Measurements from ENCODE around the gene EIF5A. TPM values are rescaled to one million over a fixed set of nuclear protein-coding genes. Genes with fewer than 3 reads are reported as not detected.

EIF5A gene
- total and polyA plus RNA-seq, 7 experiments from 2014 or later: 158 to 666 (median 453) TPM

DNA sequence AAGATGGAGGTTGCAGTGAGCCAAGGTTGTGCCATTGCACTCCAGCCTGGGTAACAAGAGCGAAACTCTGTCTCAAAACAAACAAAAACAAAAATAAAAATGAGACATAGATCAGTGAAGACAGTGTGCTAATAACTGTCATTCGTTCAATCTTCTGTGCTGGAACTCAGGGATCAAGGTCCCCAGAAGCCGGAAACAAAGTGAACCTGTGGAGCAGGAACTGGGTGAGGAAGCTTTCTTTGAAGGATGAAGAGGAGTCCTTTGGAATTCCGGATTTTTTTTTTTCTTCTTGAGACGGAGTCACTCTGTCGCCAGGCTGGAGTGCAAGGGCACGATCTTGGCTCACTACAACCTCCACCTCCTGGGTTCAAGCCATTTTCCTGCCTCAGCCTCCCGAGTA, 28.0 kb upstream of the EIF5A start:
- Histone ChIP-seq H3K27me3 (ENCODE audit: control insufficient read depth in 2 of 2, insufficient read depth in 2 of 2, low read length in 2 of 2) (no peaks in the 10 kb centered on the region), H3K27ac (ENCODE audit: low read depth, low read length) (no peak overlapping the region), H3K36me3 (ENCODE audit: control insufficient read depth in 2 of 3, insufficient read depth in 3 of 3, low read length in 3 of 3) (no peaks in the 10 kb centered on the region), H3K4me3 (ENCODE audit: low read length) (no peak overlapping the region), H3K4me1 (ENCODE audit: control insufficient read depth in 2 of 2, insufficient read depth in 2 of 2, low read length in 2 of 2) (peaks cover 11 to 23% of the 10 kb centered on the region in 2 donors), H3K9me3 (ENCODE audit: control insufficient read depth in 2 of 3, low read length in 3 of 3) (no peaks in the 10 kb centered on the region)
- H3K36me3 Mint-ChIP-seq: no peaks in the 10 kb centered on the region
- peaks cover 0 to 1% (median 0%) of the 10 kb centered on the region in 11 donors for H3K9me3 Mint-ChIP-seq
- H3K27ac Mint-ChIP-seq: no peak overlapping the region
- DNase-seq: no peak
- CTCF ChIA-PET: interaction anchor here (0.6 to 4.6 kb wide), 6 partner anchors 17 to 66 kb away, joined by 3 to 33 read pairs (median 4); partner anchors contain the start of gene ACAP1
- peaks cover 6 to 44% (median 17%) of the 10 kb centered on the region in 5 donors for H3K27me3 Mint-ChIP-seq
- no peak for ATAC-seq
- intact Hi-C loops (cut with micrococcal nuclease): no loop called here
- H3K4me1 Mint-ChIP-seq: peaks cover 14 to 31% (median 21%) of the 10 kb centered on the region in 7 donors
- H3K4me3 Mint-ChIP-seq: no peak overlapping the region
- POLR2A ChIA-PET: interaction anchor here (1.7 kb wide), 1 partner anchor 17 kb away, joined by 3 read pairs; no protein-coding TSS in a partner anchor

DNA sequence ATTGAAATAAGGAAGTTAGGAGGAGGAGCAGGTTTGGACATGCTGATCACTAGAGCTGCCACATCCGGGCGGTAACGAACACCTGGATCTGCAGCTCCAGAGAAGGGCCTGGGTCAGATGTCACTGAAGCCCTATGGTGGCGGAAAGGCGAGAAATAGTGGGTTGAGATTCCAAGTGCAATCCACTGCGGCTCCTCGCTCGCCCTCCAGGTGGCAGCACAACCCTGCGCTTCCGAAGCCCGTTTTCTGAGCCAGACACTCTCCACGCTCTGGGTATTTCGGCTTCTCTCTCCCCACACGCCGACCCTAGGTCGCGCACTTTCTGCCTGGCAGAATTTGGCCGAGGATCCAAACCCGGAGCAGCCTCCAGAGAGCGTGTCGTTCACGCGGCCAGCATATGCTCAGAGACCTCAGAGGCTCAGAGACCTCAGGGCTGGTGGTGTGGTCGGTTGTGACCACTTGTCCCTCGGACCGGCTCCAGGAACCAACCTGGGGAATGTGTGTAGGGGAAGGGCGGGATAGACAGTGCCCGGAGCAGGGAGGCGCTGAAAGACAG, 26.8 kb upstream of the EIF5A start:
- peak overlapping the region in 6 of 9 donors; percentile 6 to 88 (median 45) for H3K27ac Mint-ChIP-seq
- peaks cover 14 to 31% (median 21%) of the 10 kb centered on the region in 7 donors for H3K4me1 Mint-ChIP-seq
- H3K36me3 Mint-ChIP-seq: no peaks in the 10 kb centered on the region
- no peaks in the 10 kb centered on the region for H3K27me3 ChIP-seq (ENCODE audit: control insufficient read depth in 2 of 2, insufficient read depth in 2 of 2, low read length in 2 of 2)
- peak overlapping the region; percentile 77 to 87 (median 84) for H3K4me3 Mint-ChIP-seq
- POLR2A ChIA-PET: interaction anchor here (0.6 to 1.9 kb wide), 8 partner anchors 10 to 61 kb away, joined by 3 to 13 read pairs (median 4); partner anchors contain the start of gene ACAP1
- H3K27me3 Mint-ChIP-seq: peaks cover 6 to 44% (median 17%) of the 10 kb centered on the region in 5 donors
- no peak overlapping the region for H3K27ac ChIP-seq (ENCODE audit: low read depth, low read length)
- ATAC-seq: peak; percentile 95
- H3K9me3 ChIP-seq (ENCODE audit: control insufficient read depth in 2 of 3, low read length in 3 of 3): no peaks in the 10 kb centered on the region
- peaks cover 11 to 23% of the 10 kb centered on the region in 2 donors for H3K4me1 ChIP-seq (ENCODE audit: control insufficient read depth in 2 of 2, insufficient read depth in 2 of 2, low read length in 2 of 2)
- peaks cover 0 to 1% (median 0%) of the 10 kb centered on the region in 11 donors for H3K9me3 Mint-ChIP-seq
- CTCF ChIA-PET: interaction anchor here (0.6 to 4.6 kb wide), 8 partner anchors 16 to 406 kb away, joined by 3 to 33 read pairs (median 5); partner anchors contain the start of gene ACAP1
- H3K4me3 ChIP-seq (ENCODE audit: low read length): peak overlapping the region; percentile 66
- H3K36me3 ChIP-seq (ENCODE audit: control insufficient read depth in 2 of 3, insufficient read depth in 3 of 3, low read length in 3 of 3): no peaks in the 10 kb centered on the region
- intact Hi-C loops (cut with micrococcal nuclease): loop anchor here (1.0 to 5.0 kb wide), 16 partner anchors 16 to 408 kb away; partner anchors contain the start of genes ACAP1 (in 1 of the 2), EIF5A (in 1 of the 2), ELP5 (in 1 of the 2) and KCTD11 (in 1 of the 2)
- peak; percentile 76 to 88 (median 85) for DNase-seq

DNA sequence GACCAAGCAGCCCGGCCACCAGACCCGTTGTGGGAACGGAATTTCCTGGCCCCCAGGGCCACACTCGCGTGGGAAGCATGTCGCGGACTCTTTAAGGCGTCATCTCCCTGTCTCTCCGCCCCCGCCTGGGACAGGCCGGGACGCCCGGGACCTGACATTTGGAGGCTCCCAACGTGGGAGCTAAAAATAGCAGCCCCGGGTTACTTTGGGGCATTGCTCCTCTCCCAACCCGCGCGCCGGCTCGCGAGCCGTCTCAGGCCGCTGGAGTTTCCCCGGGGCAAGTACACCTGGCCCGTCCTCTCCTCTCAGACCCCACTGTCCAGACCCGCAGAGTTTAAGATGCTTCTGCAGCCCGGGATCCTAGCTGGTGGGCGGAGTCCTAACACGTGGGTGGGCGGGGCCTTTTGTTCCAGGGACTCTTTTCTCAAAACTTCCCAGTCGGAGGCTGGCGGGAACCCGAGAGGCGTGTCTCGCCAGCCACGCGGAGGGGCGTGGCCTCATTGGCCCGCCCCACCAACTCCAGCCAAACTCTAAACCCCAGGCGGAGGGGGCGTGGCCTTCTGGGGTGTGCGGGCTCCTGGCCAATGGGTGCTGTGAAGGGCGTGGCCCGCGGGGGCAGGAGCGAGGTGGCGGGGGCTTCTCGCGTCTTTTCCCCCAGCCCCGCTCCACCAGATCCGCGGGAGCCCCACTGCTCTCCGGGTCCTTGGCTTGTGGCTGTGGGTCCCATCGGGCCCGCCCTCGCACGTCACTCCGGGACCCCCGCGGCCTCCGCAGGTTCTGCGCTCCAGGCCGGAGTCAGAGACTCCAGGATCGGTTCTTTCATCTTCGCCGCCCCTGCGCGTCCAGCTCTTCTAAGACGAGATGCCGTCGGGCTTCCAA, 26.1 kb upstream of the EIF5A start, which contains the start of gene SLC2A4:
Gene SLC2A4, plus strand, starts transcription at position 645 of the 879 bp plus-strand sequence. Its CDS starts 217 bp downstream, at position 862.
- POLR2A ChIA-PET: interaction anchor here (0.6 to 2.3 kb wide), 9 partner anchors 9 to 63 kb away, joined by 3 to 13 read pairs (median 4); partner anchors contain the start of gene ACAP1
- Mint-ChIP-seq H3K36me3 (no peaks in the 10 kb centered on the region), H3K4me3 (peak within 1 kb of the TSS; percentile 77 to 87 (median 84)), H3K27me3 (peaks cover 6 to 44% (median 17%) of the 10 kb centered on the region in 5 donors), H3K27ac (peak within 1 kb of the TSS in 6 of 9 donors; percentile 8 to 88 (median 54)), H3K4me1 (peaks cover 14 to 31% (median 21%) of the 10 kb centered on the region in 7 donors), H3K9me3 (peaks cover 0 to 1% (median 0%) of the 10 kb centered on the region in 11 donors)
- CTCF ChIA-PET: interaction anchor here (0.7 to 4.6 kb wide), 6 partner anchors 15 to 405 kb away, joined by 3 to 33 read pairs (median 6); partner anchors contain the start of genes ACAP1 and SLC16A13
- no peaks in the 10 kb centered on the region for H3K9me3 ChIP-seq (ENCODE audit: control insufficient read depth in 2 of 3, low read length in 3 of 3)
- intact Hi-C loops (cut with micrococcal nuclease): loop anchor here (1.0 to 5.0 kb wide), 6 partner anchors 20 to 407 kb away; partner anchors contain the start of genes ACAP1 (in 1 of the 2), EIF5A (in 1 of the 2), KCTD11 (in 1 of the 2) and WRAP53 (in 1 of the 2)
- H3K4me1 ChIP-seq (ENCODE audit: control insufficient read depth in 2 of 2, insufficient read depth in 2 of 2, low read length in 2 of 2): peaks cover 11 to 23% of the 10 kb centered on the region in 2 donors
- H3K4me3 ChIP-seq (ENCODE audit: low read length): peak within 1 kb of the TSS; percentile 66
- DNase-seq (peak; percentile 60 to 92 (median 67)), ATAC-seq (peak; percentile 84)
- no peak within 1 kb of the TSS for H3K27ac ChIP-seq (ENCODE audit: low read depth, low read length)
- no peaks in the 10 kb centered on the region for H3K36me3 ChIP-seq (ENCODE audit: control insufficient read depth in 2 of 3, insufficient read depth in 3 of 3, low read length in 3 of 3)
- no peaks in the 10 kb centered on the region for H3K27me3 ChIP-seq (ENCODE audit: control insufficient read depth in 2 of 2, insufficient read depth in 2 of 2, low read length in 2 of 2)

DNA sequence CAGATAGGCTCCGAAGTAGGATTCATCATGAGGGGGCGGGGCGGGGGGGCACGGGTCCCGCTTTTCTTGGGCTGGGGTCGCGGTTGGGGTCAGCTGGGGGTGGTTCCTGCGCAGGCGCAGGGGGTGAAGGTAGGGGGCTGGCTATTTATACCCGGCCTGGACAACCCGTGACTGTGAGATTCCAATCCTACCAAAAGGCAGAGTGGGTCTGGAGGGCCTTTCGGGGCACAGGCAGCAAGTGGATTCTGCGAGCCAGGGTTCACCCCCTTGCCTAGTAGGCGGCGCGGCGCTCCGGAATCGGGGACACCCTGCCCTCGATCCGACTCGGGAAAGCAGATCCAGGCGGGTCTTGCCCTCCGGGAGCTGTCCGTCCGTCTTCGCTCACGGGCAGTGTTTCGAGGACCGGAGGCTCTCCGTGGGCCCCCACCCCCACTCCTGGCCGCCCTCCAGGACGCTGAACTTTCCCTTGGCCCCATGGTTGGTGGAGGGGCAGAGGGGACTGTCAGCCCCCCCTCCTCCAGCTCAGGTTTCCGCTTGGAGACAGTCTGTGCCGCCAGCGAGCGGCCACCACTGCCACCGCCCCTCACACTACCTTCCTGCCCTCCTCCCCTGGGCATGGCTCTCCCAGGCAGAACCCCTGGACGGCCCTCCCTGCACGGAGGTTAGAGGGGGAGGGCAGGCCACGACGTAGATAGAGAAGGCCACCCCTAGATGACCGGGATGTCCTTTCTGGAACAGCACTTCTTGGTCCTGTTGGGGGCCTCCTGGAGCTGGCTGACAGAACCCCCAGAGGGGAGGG, 25.3 kb upstream of the EIF5A start:
- peaks cover 14 to 31% (median 21%) of the 10 kb centered on the region in 7 donors for H3K4me1 Mint-ChIP-seq
- Histone ChIP-seq H3K4me1 (ENCODE audit: control insufficient read depth in 2 of 2, insufficient read depth in 2 of 2, low read length in 2 of 2) (peaks cover 11 to 23% of the 10 kb centered on the region in 2 donors), H3K36me3 (ENCODE audit: control insufficient read depth in 2 of 3, insufficient read depth in 3 of 3, low read length in 3 of 3) (no peaks in the 10 kb centered on the region), H3K27ac (ENCODE audit: low read depth, low read length) (no peak overlapping the region), H3K4me3 (ENCODE audit: low read length) (peak overlapping the region; percentile 66), H3K9me3 (ENCODE audit: control insufficient read depth in 2 of 3, low read length in 3 of 3) (no peaks in the 10 kb centered on the region), H3K27me3 (ENCODE audit: control insufficient read depth in 2 of 2, insufficient read depth in 2 of 2, low read length in 2 of 2) (no peaks in the 10 kb centered on the region)
- H3K27me3 Mint-ChIP-seq: peaks cover 6 to 44% (median 19%) of the 10 kb centered on the region in 5 donors
- ChIA-PET CTCF (interaction anchor here (0.6 to 4.6 kb wide), 8 partner anchors 14 to 405 kb away, joined by 3 to 33 read pairs (median 6); partner anchors contain the start of genes ACAP1 and SENP3), POLR2A (interaction anchor here (0.7 to 2.3 kb wide), 7 partner anchors 10 to 62 kb away, joined by 3 to 13 read pairs (median 4); partner anchors contain the start of gene ACAP1)
- H3K9me3 Mint-ChIP-seq: peaks cover 0 to 1% (median 0%) of the 10 kb centered on the region in 11 donors
- no peak for ATAC-seq
- H3K4me3 Mint-ChIP-seq: peak overlapping the region; percentile 77 to 87 (median 84)
- DNase-seq: peak in 1 of 9 donors; percentile 8
- no peaks in the 10 kb centered on the region for H3K36me3 Mint-ChIP-seq
- peak overlapping the region in 1 of 9 donors; percentile 48 for H3K27ac Mint-ChIP-seq
- intact Hi-C loops (cut with micrococcal nuclease): loop anchor here (1.0 to 5.0 kb wide), 6 partner anchors 21 to 406 kb away; partner anchors contain the start of genes ACAP1 (in 1 of the 2), EIF5A (in 1 of the 2), KCTD11 (in 1 of the 2) and WRAP53 (in 1 of the 2)

DNA sequence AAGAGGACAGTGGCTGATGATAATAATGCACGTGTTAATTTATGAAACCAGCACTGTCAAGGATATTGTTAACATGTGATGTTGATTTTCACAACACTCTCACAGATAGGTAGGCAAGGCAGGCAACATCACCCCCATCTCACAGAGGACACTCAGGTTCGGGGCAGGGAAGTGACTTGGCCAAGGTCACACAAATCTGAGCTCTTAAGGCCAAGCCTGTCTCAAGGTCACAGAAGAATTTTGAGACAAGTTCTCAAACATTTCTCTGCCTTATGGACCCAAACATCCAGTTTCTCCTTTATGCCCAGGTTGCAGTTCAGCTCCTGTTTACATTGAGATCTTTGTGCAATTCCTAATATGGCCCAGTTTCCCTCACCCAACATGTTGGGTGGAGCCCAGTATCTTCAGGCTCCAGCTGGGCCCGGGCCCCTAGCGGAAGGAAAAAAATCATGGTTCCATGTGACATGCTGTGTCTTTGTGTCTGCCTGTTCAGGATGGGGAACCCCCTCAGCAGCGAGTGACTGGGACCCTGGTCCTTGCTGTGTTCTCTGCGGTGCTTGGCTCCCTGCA, 24.6 kb upstream of the EIF5A start:
- DNase-seq (no peak), ATAC-seq (no peak)
- Mint-ChIP-seq H3K27ac (peak overlapping the region in 1 of 9 donors; percentile 62), H3K9me3 (peaks cover 0 to 1% (median 0%) of the 10 kb centered on the region in 11 donors), H3K36me3 (no peaks in the 10 kb centered on the region), H3K4me3 (peak overlapping the region in 8 of 10 donors; percentile 10 to 85 (median 52)), H3K27me3 (peaks cover 6 to 50% (median 21%) of the 10 kb centered on the region in 5 donors), H3K4me1 (peaks cover 14 to 31% (median 21%) of the 10 kb centered on the region in 7 donors)
- H3K36me3 ChIP-seq (ENCODE audit: control insufficient read depth in 2 of 3, insufficient read depth in 3 of 3, low read length in 3 of 3): no peaks in the 10 kb centered on the region
- ChIA-PET POLR2A (interaction anchor here (0.7 to 2.3 kb wide), 5 partner anchors 9 to 62 kb away, joined by 3 to 13 read pairs (median 4); no protein-coding TSS in a partner anchor), CTCF (interaction anchor here (0.6 to 4.6 kb wide), 5 partner anchors 14 to 279 kb away, joined by 3 to 18 read pairs (median 3); partner anchors contain the start of genes ACAP1 and SENP3)
- peaks cover 11 to 23% of the 10 kb centered on the region in 2 donors for H3K4me1 ChIP-seq (ENCODE audit: control insufficient read depth in 2 of 2, insufficient read depth in 2 of 2, low read length in 2 of 2)
- no peaks in the 10 kb centered on the region for H3K27me3 ChIP-seq (ENCODE audit: control insufficient read depth in 2 of 2, insufficient read depth in 2 of 2, low read length in 2 of 2)
- no peak overlapping the region for H3K4me3 ChIP-seq (ENCODE audit: low read length)
- no peak overlapping the region for H3K27ac ChIP-seq (ENCODE audit: low read depth, low read length)
- no peaks in the 10 kb centered on the region for H3K9me3 ChIP-seq (ENCODE audit: control insufficient read depth in 2 of 3, low read length in 3 of 3)
- intact Hi-C loops (cut with micrococcal nuclease): loop anchor here in 1 of 2 donors (5.0 kb wide), 1 partner anchor 69 kb away; the partner anchor contains the start of gene KCTD11

All from naive thymus-derived CD4-positive, alpha-beta T cell (primary cell).